ENCODE results near the gene HOXD12. TPM values are rescaled to one million over a fixed set of nuclear protein-coding genes. Genes with fewer than 3 reads are reported as not detected.

The HOXD12 gene
- total RNA-seq, 2 experiments from 2014 or later: 0.25 TPM; not detected in 1

- intact Hi-C loops (cut with micrococcal nuclease; ENCODE audit: unreplicated experiment): no loop called here
- DNase-seq (ENCODE audit: low spot score): no peak
- POLR2A ChIA-PET: interaction anchor here (0.7 kb wide), 1 partner anchor 208 kb away, joined by 4 read pairs; no protein-coding TSS in a partner anchor
- Histone ChIP-seq H3K4me1 (ENCODE audit: insufficient read depth, low read length, poor library complexity, severe bottlenecking) (no peaks in the 10 kb centered on the region), H3K79me2 (ENCODE audit: insufficient read depth, low read depth, low read length) (no peaks in the 10 kb centered on the region), H4K20me1 (ENCODE audit: insufficient read depth, low read length) (no peaks in the 10 kb centered on the region), H3K4me2 (ENCODE audit: low read length) (no peak overlapping the region), H3K4me3 (ENCODE audit: low read depth, low read length, poor library complexity, severe bottlenecking) (no peak overlapping the region), H3K9me2 (ENCODE audit: insufficient read depth, low read length) (no peaks in the 10 kb centered on the region), H2AFZ (ENCODE audit: low read length) (no peak overlapping the region), H3K9me3 (ENCODE audit: low read length) (no peaks in the 10 kb centered on the region), H3K36me3 (ENCODE audit: insufficient read depth, low read length) (no peaks in the 10 kb centered on the region), H3K27ac (ENCODE audit: low read depth, low read length, poor library complexity, severe bottlenecking) (no peak overlapping the region)
- no TSS peak for BruUV-seq (replicated peaks)
- TF ChIP-seq EZH2phosphoT487 (IDR thresholded peaks at IDR 0.05; ENCODE audit: borderline replicate concordance, low read depth, low read length) (no peak), CTCF (conservative IDR thresholded peaks at IDR 0.05; ENCODE audit: low read length) (no peak)
- CTCF ChIA-PET (ENCODE audit: unreplicated experiment): no interaction called here
Measured at GRCh38 chr2:176103742-176104315, 4.2 kb downstream of the HOXD12 start.

- TF ChIP-seq CTCF (conservative IDR thresholded peaks at IDR 0.05; ENCODE audit: low read length) (no peak), EZH2phosphoT487 (IDR thresholded peaks at IDR 0.05; ENCODE audit: borderline replicate concordance, low read depth, low read length) (no peak)
- ChIA-PET POLR2A (interaction anchor here (0.7 kb wide), 1 partner anchor 207 kb away, joined by 4 read pairs; no protein-coding TSS in a partner anchor), CTCF (ENCODE audit: unreplicated experiment) (no interaction called here)
- Histone ChIP-seq H3K4me2 (ENCODE audit: low read length) (no peak overlapping the region), H3K9me3 (ENCODE audit: low read length) (no peaks in the 10 kb centered on the region), H3K27ac (ENCODE audit: low read depth, low read length, poor library complexity, severe bottlenecking) (no peak overlapping the region), H3K9me2 (ENCODE audit: insufficient read depth, low read length) (no peaks in the 10 kb centered on the region), H2AFZ (ENCODE audit: low read length) (no peak overlapping the region), H3K4me1 (ENCODE audit: insufficient read depth, low read length, poor library complexity, severe bottlenecking) (no peaks in the 10 kb centered on the region), H3K36me3 (ENCODE audit: insufficient read depth, low read length) (no peaks in the 10 kb centered on the region), H3K79me2 (ENCODE audit: insufficient read depth, low read depth, low read length) (no peaks in the 10 kb centered on the region), H4K20me1 (ENCODE audit: insufficient read depth, low read length) (no peaks in the 10 kb centered on the region), H3K4me3 (ENCODE audit: low read depth, low read length, poor library complexity, severe bottlenecking) (no peak overlapping the region)
- BruUV-seq (replicated peaks): no TSS peak
- DNase-seq (ENCODE audit: low spot score): no peak
- intact Hi-C loops (cut with micrococcal nuclease; ENCODE audit: unreplicated experiment): no loop called here
Measured at GRCh38 chr2:176104316-176105077, 4.9 kb downstream of the HOXD12 start.

Data from OCI-LY7 (cell line).